KBM-7 (cell line): ENCODE data around the gene TYMP.
A peak's percentile ranks its signal among the peaks of the same experiment; 100 is the strongest.

Experiments
- DNase-seq: peaks from one replicate; pipeline ENCODE4 v3.0.0-alpha.2; 2015
- in situ Hi-C: fragments of 300-500 bp; cut with MboI; formaldehyde crosslinking; loops from 2 replicates; pipeline ENCODE4 v1.14.3; 2020; ENCODE audit warnings: low sequenced_read_pairs, low pct_unique_long_range_greater_than_20kb, mixed read lengths

Gene TYMP

GRCh38 chr22:50529897-50530579 lies at the start of gene TYMP:
Gene TYMP (minus strand): TSS chr22:50530012. CDS start chr22:50529709, 303 bp downstream.
- DNase-seq, result no peak
- in situ Hi-C loops, result no loop called here

- in situ Hi-C loops, result no loop called here
- DNase-seq, result no peak
Observed at GRCh38 chr22:50578776-50579310, 49.0 kb upstream of the TYMP start.

GRCh38 chr22:50577987-50578775 lies 48.4 kb upstream of the TYMP start, which contains the start of gene CPT1B:
Gene CPT1B (minus strand): TSS chr22:50578427. CDS start chr22:50577915, 512 bp downstream.
- in situ Hi-C loops, result no loop called here
- DNase-seq, result no peak

- in situ Hi-C loops, result no loop called here
- DNase-seq, result no peak
Observed at GRCh38 chr22:50577697-50577986, 47.8 kb upstream of the TYMP start.

GRCh38 chr22:50576806-50577696 lies 47.2 kb upstream of the TYMP start:
- in situ Hi-C loops, result no loop called here

GRCh38 chr22:50576070-50576469 lies 46.3 kb upstream of the TYMP start:
- peak; percentile 56 for DNase-seq
- in situ Hi-C loops, result no loop called here

More at GRCh38 chr22:50576806-50577696, 47.2 kb upstream of the TYMP start:
- no peak for DNase-seq

- DNase-seq, result no peak
- in situ Hi-C loops, result no loop called here
Observed at GRCh38 chr22:50575426-50575941, 45.7 kb upstream of the TYMP start.

GRCh38 chr22:50574383-50574755 lies 44.6 kb upstream of the TYMP start:
- no peak for DNase-seq
- in situ Hi-C loops, result no loop called here

GRCh38 chr22:50573491-50574382 lies 43.9 kb upstream of the TYMP start:
- in situ Hi-C loops, result no loop called here
- DNase-seq, result no peak

GRCh38 chr22:50572965-50573364 lies 43.2 kb upstream of the TYMP start:
- in situ Hi-C loops, result no loop called here
- no peak for DNase-seq

GRCh38 chr22:50571264-50572175 lies 41.7 kb upstream of the TYMP start:
- in situ Hi-C loops, result no loop called here
- no peak for DNase-seq

- in situ Hi-C loops, result no loop called here
- DNase-seq, result no peak
Observed at GRCh38 chr22:50570861-50571260, 41.0 kb upstream of the TYMP start.

GRCh38 chr22:50569896-50570535 lies 40.2 kb upstream of the TYMP start:
- in situ Hi-C loops, result no loop called here
- no peak for DNase-seq

GRCh38 chr22:50569041-50569459 lies 39.2 kb upstream of the TYMP start:
- in situ Hi-C loops, result no loop called here
- DNase-seq, result no peak

- in situ Hi-C loops, result no loop called here
- no peak for DNase-seq
Observed at GRCh38 chr22:50568626-50569025, 38.8 kb upstream of the TYMP start.

- DNase-seq, result no peak
- in situ Hi-C loops, result no loop called here
Observed at GRCh38 chr22:50567721-50568252, 38.0 kb upstream of the TYMP start.

GRCh38 chr22:50564289-50564688 lies 34.5 kb upstream of the TYMP start:
- DNase-seq, result no peak
- in situ Hi-C loops, result no loop called here
